K562 (cell line): ENCODE results near the gene PRM3. TPM values are rescaled to one million over a fixed set of nuclear protein-coding genes. Genes with fewer than 3 reads are reported as not detected.
A peak's percentile ranks its signal among the peaks of the same experiment; 100 is the strongest.

ENCODE experiments used
- BCL6 ChIP-seq: fragments of 250-450 bp; sonication (Bioruptor Pico); IDR thresholded peaks from 2 replicates; pipeline ENCODE4 v1.4.0; 2020
- CREB5 ChIP-seq: fragments of 250-450 bp; sonication (Bioruptor Pico); IDR thresholded peaks from 2 replicates; pipeline ENCODE4 v1.5.0; 2020; ENCODE audit warnings: mild to moderate bottlenecking
- CREM ChIP-seq: IDR thresholded peaks from 2 replicates; pipeline ENCODE4 v1.6.1; 2014; ENCODE audit warnings: antibody characterized with exemption, low read depth
- DMBX1 ChIP-seq: fragments of 250-450 bp; sonication (Bioruptor Pico); IDR thresholded peaks from 2 replicates; pipeline ENCODE4 v1.8.0; 2022; ENCODE audit warnings: inconsistent platforms, mild to moderate bottlenecking, moderate library complexity, borderline replicate concordance
- EZH2 ChIP-seq: IDR thresholded peaks from 2 replicates; pipeline ENCODE4 v1.6.1; 2012; ENCODE audit warnings: low read depth, mild to moderate bottlenecking, inconsistent platforms, low read length, borderline replicate concordance
- FOXA3 ChIP-seq, 2 experiments: fragments of 450-650 bp in 1 of 2; sonication (generic) in 1 of 2; formaldehyde crosslinking; IDR thresholded peaks in 1 of 2; conservative IDR thresholded peaks in 1 of 2; 2 replicates each; pipeline versions ENCODE4 v1.4.0 to v1.8.0; 2020 to 2022; ENCODE audit warnings: mild to moderate bottlenecking in 2 of 2, missing genetic modification reagents in 1 of 2
- KDM1A ChIP-seq, 2 experiments: fragments of 450-650 bp; IDR thresholded peaks; 2 replicates each; pipeline ENCODE4 v1.6.1; 2016; ENCODE audit warnings: mild to moderate bottlenecking in 2 of 2
- MBD2 ChIP-seq: sonication (generic); IDR thresholded peaks from 2 replicates; pipeline ENCODE4 v1.6.1; 2016; ENCODE audit warnings: low read depth, borderline replicate concordance
- NR2F6 ChIP-seq: fragments of 450-650 bp; formaldehyde crosslinking; IDR thresholded peaks from 2 replicates; pipeline ENCODE4 v1.4.0; 2020; ENCODE audit warnings: mild to moderate bottlenecking
- POLR2A ChIP-seq: fragments of 450-650 bp; conservative IDR thresholded peaks from 2 replicates; pipeline ENCODE4 v1.6.1; 2016
- RBFOX2 ChIP-seq: fragments of 200-400 bp; formaldehyde crosslinking; IDR thresholded peaks from 2 replicates; pipeline ENCODE4 v1.6.1; 2017; ENCODE audit warnings: low read depth, mild to moderate bottlenecking, low read length, moderate library complexity
- RFX7 ChIP-seq: fragments of 250-450 bp; sonication (Bioruptor Pico); IDR thresholded peaks from 2 replicates; pipeline ENCODE4 v1.5.1; 2021; ENCODE audit warnings: mild to moderate bottlenecking
- SIRT6 ChIP-seq: IDR thresholded peaks from one replicate; pipeline ENCODE4 v1.6.1; 2012; ENCODE audit warnings: low read depth, mild to moderate bottlenecking, control low read depth, inconsistent platforms, low read length, moderate library complexity
- SMARCA4 ChIP-seq: fragments of 450-650 bp; IDR thresholded peaks from 2 replicates; pipeline ENCODE4 v1.6.1; 2016
- SREBF1 ChIP-seq: fragments of 150-350 bp; IDR thresholded peaks from 2 replicates; pipeline ENCODE4 v1.6.1; 2014; ENCODE audit warnings: antibody characterized with exemption, low read depth, low read length, borderline replicate concordance
- U2AF1 ChIP-seq: fragments of 200-400 bp; formaldehyde crosslinking; optimal IDR thresholded peaks from 2 replicates; pipeline ENCODE3; 2017; ENCODE audit warnings: mild to moderate bottlenecking, low read depth, low read length, moderate library complexity
- ZBTB7A ChIP-seq: IDR thresholded peaks from 2 replicates; pipeline ENCODE4 v1.6.1; 2011; ENCODE audit warnings: low read depth, mild to moderate bottlenecking, low read length, moderate library complexity, borderline replicate concordance; ENCODE audit not compliant: control insufficient read depth
- ZNF316 ChIP-seq: fragments of 450-650 bp; IDR thresholded peaks from 2 replicates; pipeline ENCODE4 v1.6.1; 2016
- polyA plus RNA-seq, 8 experiments: library from polyadenylated mRNA; depleted of rRNA in 4 of 8; stranded (reverse) in 5 of 8; unstranded in 3 of 8; fragments of >200 nt; fragmentation: Nextera tagmentation in 2 of 8; fragmentation: Illumina TruSeq in 1 of 8; extraction: Ambion mirVana in 2 of 8; extraction: Trizol in 1 of 8; gene quantifications; 2 replicates each; pipeline versions ENCODE4 v1.2.1 to v1.2.3, GENCODE V29; 2011 to 2014; ENCODE audit warnings: inconsistent platforms in 1 of 8, missing spikeins in 1 of 8
- total RNA-seq, 7 experiments: library from RNA; depleted of rRNA in 6 of 7; stranded (reverse); fragments of >200 nt in 6 of 7; fragmentation: Illumina TruSeq in 2 of 7; extraction: Trizol in 2 of 7; gene quantifications; 2 replicates each; pipeline versions ENCODE4 v1.2.1 to v1.2.3, GENCODE V29; 2011 to 2021; ENCODE audit warnings: low replicate concordance in 1 of 7
- TF ChIP-seq, protein P1 (sequence below), 2 experiments: fragments of 250-450 bp in 1 of 2; fragments of 450-650 bp in 1 of 2; sonication (Bioruptor Pico) in 1 of 2; IDR thresholded peaks; 2 replicates each; pipeline versions ENCODE4 v1.6.1 to v1.8.0; 2016 to 2021; ENCODE audit warnings: mild to moderate bottlenecking in 2 of 2, moderate library complexity in 2 of 2, missing compliant biosample characterization in 1 of 2, missing genetic modification characterization in 1 of 2
- TF ChIP-seq, protein P2 (sequence below), 2 experiments: fragments of 450-650 bp; conservative IDR thresholded peaks; 2 replicates each; pipeline ENCODE4 v1.6.1; 2017; ENCODE audit warnings: mild to moderate bottlenecking in 2 of 2, moderate library complexity in 2 of 2
- TF ChIP-seq, protein P3 (sequence below): fragments of 450-650 bp; formaldehyde crosslinking; IDR thresholded peaks from 2 replicates; pipeline ENCODE4 v1.4.0; 2020; ENCODE audit warnings: mild to moderate bottlenecking, moderate library complexity

The PRM3 gene
- total and polyA plus RNA-seq, 9 of the 15 experiments (the other 6 are each of a cell fraction or from before 2014, with no cell fraction given): not detected

GRCh38 chr16:11232852-11233726 is 40.3 kb downstream of the PRM3 start (continued):
- TF ChIP-seq, protein P1, sequence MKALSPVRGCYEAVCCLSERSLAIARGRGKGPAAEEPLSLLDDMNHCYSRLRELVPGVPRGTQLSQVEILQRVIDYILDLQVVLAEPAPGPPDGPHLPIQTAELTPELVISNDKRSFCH (CRISPR knock-in tag; IDR thresholded peaks at IDR 0.05): peak; percentile 67; the same call in 1 of the 2 replicates
- TF ChIP-seq, protein P1 (tag; IDR thresholded peaks at IDR 0.05): peak; percentile 96
- peak; percentile 98 for TF ChIP-seq DMBX1 (CRISPR knock-in tag)
- TF ChIP-seq CREB5: no peak
- peak; percentile 8; the same call in 1 of the 2 replicates for TF ChIP-seq RFX7 (CRISPR knock-in tag)
- TF ChIP-seq, protein P2, sequence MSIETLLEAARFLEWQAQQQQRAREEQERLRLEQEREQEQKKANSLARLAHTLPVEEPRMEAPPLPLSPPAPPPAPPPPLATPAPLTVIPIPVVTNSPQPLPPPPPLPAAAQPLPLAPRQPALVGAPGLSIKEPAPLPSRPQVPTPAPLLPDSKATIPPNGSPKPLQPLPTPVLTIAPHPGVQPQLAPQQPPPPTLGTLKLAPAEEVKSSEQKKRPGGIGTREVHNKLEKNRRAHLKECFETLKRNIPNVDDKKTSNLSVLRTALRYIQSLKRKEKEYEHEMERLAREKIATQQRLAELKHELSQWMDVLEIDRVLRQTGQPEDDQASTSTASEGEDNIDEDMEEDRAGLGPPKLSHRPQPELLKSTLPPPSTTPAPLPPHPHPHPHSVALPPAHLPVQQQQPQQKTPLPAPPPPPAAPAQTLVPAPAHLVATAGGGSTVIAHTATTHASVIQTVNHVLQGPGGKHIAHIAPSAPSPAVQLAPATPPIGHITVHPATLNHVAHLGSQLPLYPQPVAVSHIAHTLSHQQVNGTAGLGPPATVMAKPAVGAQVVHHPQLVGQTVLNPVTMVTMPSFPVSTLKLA (conservative IDR thresholded peaks at IDR 0.05): peak; percentile 63 to 79
- TF ChIP-seq SMARCA4: peak; percentile 53; the same call in 1 of the 2 replicates
- TF ChIP-seq RBFOX2: peak; percentile 88
- TF ChIP-seq SREBF1: no peak
- TF ChIP-seq BCL6 (CRISPR knock-in tag): peak; percentile 70; the same call in 1 of the 2 replicates
- no peak for TF ChIP-seq NR2F6 (CRISPR knock-in tag)
- no peak; the same call in 1 of the 2 replicates for TF ChIP-seq MBD2
- TF ChIP-seq ZNF316: no peak
- peak; percentile 66 for TF ChIP-seq CREM
- TF ChIP-seq FOXA3 (CRISPR knock-in tag; conservative IDR thresholded peaks at IDR 0.05 in 1 of 2, IDR thresholded peaks at IDR 0.05 in 1 of 2): peak in 1 of 2 experiments; percentile 10; a peak in 1 of 4 replicates
- TF ChIP-seq ZBTB7A: peak; percentile 58; the same call in 1 of the 2 replicates
- TF ChIP-seq, protein P3, sequence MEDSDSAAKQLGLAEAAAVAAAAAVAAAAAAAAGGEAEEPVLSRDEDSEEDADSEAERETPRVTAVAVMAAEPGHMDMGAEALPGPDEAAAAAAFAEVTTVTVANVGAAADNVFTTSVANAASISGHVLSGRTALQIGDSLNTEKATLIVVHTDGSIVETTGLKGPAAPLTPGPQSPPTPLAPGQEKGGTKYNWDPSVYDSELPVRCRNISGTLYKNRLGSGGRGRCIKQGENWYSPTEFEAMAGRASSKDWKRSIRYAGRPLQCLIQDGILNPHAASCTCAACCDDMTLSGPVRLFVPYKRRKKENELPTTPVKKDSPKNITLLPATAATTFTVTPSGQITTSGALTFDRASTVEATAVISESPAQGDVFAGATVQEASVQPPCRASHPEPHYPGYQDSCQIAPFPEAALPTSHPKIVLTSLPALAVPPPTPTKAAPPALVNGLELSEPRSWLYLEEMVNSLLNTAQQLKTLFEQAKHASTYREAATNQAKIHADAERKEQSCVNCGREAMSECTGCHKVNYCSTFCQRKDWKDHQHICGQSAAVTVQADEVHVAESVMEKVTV (CRISPR knock-in tag): no peak
- no peak for TF ChIP-seq EZH2
- no peak for TF ChIP-seq SIRT6
- TF ChIP-seq KDM1A (IDR thresholded peaks at IDR 0.05): peak in 1 of 2 experiments; percentile 61
- TF ChIP-seq POLR2A: peak; percentile 67
- TF ChIP-seq U2AF1: no peak
